Natural killer cell (primary cell): ENCODE measurements around the gene MYCN. TPM values are rescaled to one million over a fixed set of nuclear protein-coding genes. Genes with fewer than 3 reads are reported as not detected.

Experiments
- ATAC-seq, 3 donors: fragments of 150-1000 bp in 2 of 3; fragments of 200-7000 bp in 1 of 3; cut with Tn5 transposase; 1 replicate in 1 of 3; 2 replicates in 2 of 3; pipeline ENCODE4 v1.10.0; 2021; ENCODE audit warnings: mild to moderate bottlenecking in 2 of 3, moderate library complexity in 2 of 3
- DNase-seq, 2 donors: peaks; one replicate each; pipeline versions ENCODE4 v3.0.0 to v3.0.0-alpha.2; 2013 to 2021; ENCODE audit warnings: mixed read lengths in 1 of 2
- H3K27ac ChIP-seq: one replicate; pipeline ENCODE4 v1.5.1; 2013; ENCODE audit warnings: mild to moderate bottlenecking, low read length
- H3K27me3 ChIP-seq: one replicate; pipeline ENCODE4 v1.6.1; 2013; ENCODE audit warnings: low read length; ENCODE audit not compliant: control insufficient read depth, insufficient read depth
- H3K36me3 ChIP-seq: one replicate; pipeline ENCODE4 v1.6.1; 2013; ENCODE audit warnings: low read length; ENCODE audit not compliant: control insufficient read depth, insufficient read depth
- H3K4me1 ChIP-seq: one replicate; pipeline ENCODE4 v1.6.1; 2013; ENCODE audit warnings: low read length; ENCODE audit not compliant: control insufficient read depth, insufficient read depth
- H3K4me3 ChIP-seq: one replicate; pipeline ENCODE4 v1.5.1; 2013; ENCODE audit warnings: low read length
- H3K9me3 ChIP-seq: one replicate; pipeline ENCODE4 v1.6.1; 2013; ENCODE audit warnings: low read length; ENCODE audit not compliant: control insufficient read depth, insufficient read depth
- H3K27ac Mint-ChIP-seq, 2 donors: one replicate each; pipeline ENCODE4 v1.8.0; 2022; ENCODE audit warnings: mild to moderate bottlenecking in 2 of 2, mixed read lengths in 2 of 2, moderate library complexity in 1 of 2
- H3K27me3 Mint-ChIP-seq, 2 donors: one replicate each; pipeline ENCODE4 v1.8.0; 2022; ENCODE audit warnings: low read depth in 2 of 2, mixed read lengths in 2 of 2
- H3K36me3 Mint-ChIP-seq: one replicate; pipeline ENCODE4 v1.8.0; 2022; ENCODE audit warnings: mixed read lengths
- H3K4me1 Mint-ChIP-seq, 2 donors: one replicate each; pipeline ENCODE4 v1.8.0; 2022; ENCODE audit warnings: mixed read lengths in 2 of 2
- H3K4me3 Mint-ChIP-seq: one replicate; pipeline ENCODE4 v1.8.0; 2022; ENCODE audit warnings: mild to moderate bottlenecking, moderate library complexity, mixed read lengths
- H3K9me3 Mint-ChIP-seq, 2 donors: one replicate each; pipeline ENCODE4 v1.8.0; 2022; ENCODE audit warnings: mixed read lengths in 2 of 2
- WGBS: methylation state at CpG from one replicate; pipeline ENCODE4 v1.1.7; 2013; ENCODE audit warnings: missing lambda C conversion rate; ENCODE audit not compliant: insufficient coverage; 5-methylcytosine and 5-hydroxymethylcytosine counted together
- intact Hi-C: fragments of 100-400 bp; cut with micrococcal nuclease; formaldehyde crosslinking; loops from one replicate; pipeline ENCODE4 v1.14.2; 2022
- total RNA-seq, 4 donors: library from RNA; stranded (reverse); fragments of 120-200 nt in 1 of 4; gene quantifications; one replicate each; pipeline versions ENCODE4 v1.2.3 to v1.2.4, GENCODE V29; 2013 to 2022
- TF ChIP-seq, protein P1 (sequence below): fragments of 200-600 bp; IDR thresholded peaks from one replicate; pipeline ENCODE4 v1.8.0; 2022; ENCODE audit warnings: antibody characterized with exemption

Gene MYCN
- total RNA-seq, 3 donors from 2014 or later (not counting 1 experiment from before 2014, with no cell fraction given) = 0.18 TPM; not detected in 2

GRCh38 chr2:15895615-15896469, 44.5 kb upstream of the MYCN start:
- Histone ChIP-seq H3K36me3 (no peaks in the 10 kb centered on the region), H3K27ac (no peak overlapping the region), H3K27me3 (no peaks in the 10 kb centered on the region), H3K9me3 (peaks cover 2% of the 10 kb centered on the region), H3K4me3 (no peak overlapping the region), H3K4me1 (no peaks in the 10 kb centered on the region)
- TF ChIP-seq, protein P1, sequence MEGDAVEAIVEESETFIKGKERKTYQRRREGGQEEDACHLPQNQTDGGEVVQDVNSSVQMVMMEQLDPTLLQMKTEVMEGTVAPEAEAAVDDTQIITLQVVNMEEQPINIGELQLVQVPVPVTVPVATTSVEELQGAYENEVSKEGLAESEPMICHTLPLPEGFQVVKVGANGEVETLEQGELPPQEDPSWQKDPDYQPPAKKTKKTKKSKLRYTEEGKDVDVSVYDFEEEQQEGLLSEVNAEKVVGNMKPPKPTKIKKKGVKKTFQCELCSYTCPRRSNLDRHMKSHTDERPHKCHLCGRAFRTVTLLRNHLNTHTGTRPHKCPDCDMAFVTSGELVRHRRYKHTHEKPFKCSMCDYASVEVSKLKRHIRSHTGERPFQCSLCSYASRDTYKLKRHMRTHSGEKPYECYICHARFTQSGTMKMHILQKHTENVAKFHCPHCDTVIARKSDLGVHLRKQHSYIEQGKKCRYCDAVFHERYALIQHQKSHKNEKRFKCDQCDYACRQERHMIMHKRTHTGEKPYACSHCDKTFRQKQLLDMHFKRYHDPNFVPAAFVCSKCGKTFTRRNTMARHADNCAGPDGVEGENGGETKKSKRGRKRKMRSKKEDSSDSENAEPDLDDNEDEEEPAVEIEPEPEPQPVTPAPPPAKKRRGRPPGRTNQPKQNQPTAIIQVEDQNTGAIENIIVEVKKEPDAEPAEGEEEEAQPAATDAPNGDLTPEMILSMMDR = no peak
- no peak overlapping the region for H3K27ac Mint-ChIP-seq
- no peak for ATAC-seq
- H3K4me1 Mint-ChIP-seq = no peaks in the 10 kb centered on the region
- H3K27me3 Mint-ChIP-seq = peaks cover 0 to 10% of the 10 kb centered on the region in 2 donors
- no peak for DNase-seq
- H3K36me3 Mint-ChIP-seq = no peaks in the 10 kb centered on the region
- WGBS = 85% methylated on average over 7 of the region's 7 CpGs
- no peak overlapping the region for H3K4me3 Mint-ChIP-seq
- peaks cover 5 to 6% of the 10 kb centered on the region in 2 donors for H3K9me3 Mint-ChIP-seq
- intact Hi-C loops = no loop called here

GRCh38 chr2:15896859-15897258, 43.5 kb upstream of the MYCN start:
- Histone ChIP-seq H3K36me3 (no peaks in the 10 kb centered on the region), H3K27ac (no peak overlapping the region), H3K4me3 (no peak overlapping the region), H3K9me3 (peaks cover 2% of the 10 kb centered on the region), H3K27me3 (no peaks in the 10 kb centered on the region), H3K4me1 (no peaks in the 10 kb centered on the region)
- H3K4me1 Mint-ChIP-seq = no peaks in the 10 kb centered on the region
- no peak overlapping the region for H3K27ac Mint-ChIP-seq
- no peak overlapping the region for H3K4me3 Mint-ChIP-seq
- ATAC-seq (no peak), DNase-seq (no peak)
- peaks cover 8% of the 10 kb centered on the region in 2 donors for H3K9me3 Mint-ChIP-seq
- H3K36me3 Mint-ChIP-seq = no peaks in the 10 kb centered on the region
- TF ChIP-seq, protein P1 = no peak
- 87% methylated on average over 3 of the region's 4 CpGs for whole genome bisulfite sequencing
- intact Hi-C loops = no loop called here
- H3K27me3 Mint-ChIP-seq = peaks cover 0 to 10% of the 10 kb centered on the region in 2 donors

- no peak overlapping the region for H3K4me3 ChIP-seq
- Mint-ChIP-seq H3K4me1 (no peaks in the 10 kb centered on the region), H3K9me3 (peaks cover 8% of the 10 kb centered on the region in 2 donors), H3K4me3 (no peak overlapping the region), H3K27ac (no peak overlapping the region), H3K27me3 (peaks cover 0 to 10% of the 10 kb centered on the region in 2 donors), H3K36me3 (no peaks in the 10 kb centered on the region)
- TF ChIP-seq, protein P1 = no peak
- no peaks in the 10 kb centered on the region for H3K36me3 ChIP-seq
- DNase-seq = no peak
- no peak overlapping the region for H3K27ac ChIP-seq
- WGBS = 93% methylated on average over 3 of the region's 4 CpGs
- no peak for ATAC-seq
- H3K9me3 ChIP-seq = peaks cover 2% of the 10 kb centered on the region
- intact Hi-C loops = no loop called here
- no peaks in the 10 kb centered on the region for H3K4me1 ChIP-seq
- no peaks in the 10 kb centered on the region for H3K27me3 ChIP-seq
Observed at GRCh38 chr2:15897431-15898098, 42.8 kb upstream of the MYCN start.
